Effector memory CD4-positive, alpha-beta T cell (primary cell): ENCODE measurements around the gene EXD3.

ENCODE experiments used
- DNase-seq, 3 donors: peaks; one replicate each; pipeline ENCODE4 v3.0.0-alpha.2; 2020
- H3K27ac ChIP-seq: 2 replicates; pipeline ENCODE4 v1.7.0; 2013; ENCODE audit warnings: mild to moderate bottlenecking, low read length, moderate library complexity; ENCODE audit not compliant: insufficient read depth, poor library complexity, severe bottlenecking
- H3K27me3 ChIP-seq: replicated peaks from 2 replicates; pipeline ENCODE4 v1.7.0; 2013; ENCODE audit warnings: mild to moderate bottlenecking, low read length; ENCODE audit not compliant: insufficient read depth, control insufficient read depth, poor library complexity, severe bottlenecking
- H3K36me3 ChIP-seq: 2 replicates; pipeline ENCODE4 v1.7.0; 2013; ENCODE audit warnings: mild to moderate bottlenecking, low read length, moderate library complexity; ENCODE audit not compliant: control insufficient read depth, insufficient read depth
- H3K4me1 ChIP-seq: 2 replicates; pipeline ENCODE4 v1.7.0; 2013; ENCODE audit warnings: low read length, mild to moderate bottlenecking; ENCODE audit not compliant: control insufficient read depth, insufficient read depth, poor library complexity, severe bottlenecking
- H3K4me3 ChIP-seq: 2 replicates; pipeline ENCODE4 v1.7.0; 2013; ENCODE audit warnings: low read length, low read depth, mild to moderate bottlenecking; ENCODE audit not compliant: insufficient read depth, poor library complexity, severe bottlenecking
- H3K9me3 ChIP-seq: 2 replicates; pipeline ENCODE4 v1.7.0; 2013; ENCODE audit warnings: mild to moderate bottlenecking, low read length, moderate library complexity; ENCODE audit not compliant: control insufficient read depth

Gene EXD3

DNA sequence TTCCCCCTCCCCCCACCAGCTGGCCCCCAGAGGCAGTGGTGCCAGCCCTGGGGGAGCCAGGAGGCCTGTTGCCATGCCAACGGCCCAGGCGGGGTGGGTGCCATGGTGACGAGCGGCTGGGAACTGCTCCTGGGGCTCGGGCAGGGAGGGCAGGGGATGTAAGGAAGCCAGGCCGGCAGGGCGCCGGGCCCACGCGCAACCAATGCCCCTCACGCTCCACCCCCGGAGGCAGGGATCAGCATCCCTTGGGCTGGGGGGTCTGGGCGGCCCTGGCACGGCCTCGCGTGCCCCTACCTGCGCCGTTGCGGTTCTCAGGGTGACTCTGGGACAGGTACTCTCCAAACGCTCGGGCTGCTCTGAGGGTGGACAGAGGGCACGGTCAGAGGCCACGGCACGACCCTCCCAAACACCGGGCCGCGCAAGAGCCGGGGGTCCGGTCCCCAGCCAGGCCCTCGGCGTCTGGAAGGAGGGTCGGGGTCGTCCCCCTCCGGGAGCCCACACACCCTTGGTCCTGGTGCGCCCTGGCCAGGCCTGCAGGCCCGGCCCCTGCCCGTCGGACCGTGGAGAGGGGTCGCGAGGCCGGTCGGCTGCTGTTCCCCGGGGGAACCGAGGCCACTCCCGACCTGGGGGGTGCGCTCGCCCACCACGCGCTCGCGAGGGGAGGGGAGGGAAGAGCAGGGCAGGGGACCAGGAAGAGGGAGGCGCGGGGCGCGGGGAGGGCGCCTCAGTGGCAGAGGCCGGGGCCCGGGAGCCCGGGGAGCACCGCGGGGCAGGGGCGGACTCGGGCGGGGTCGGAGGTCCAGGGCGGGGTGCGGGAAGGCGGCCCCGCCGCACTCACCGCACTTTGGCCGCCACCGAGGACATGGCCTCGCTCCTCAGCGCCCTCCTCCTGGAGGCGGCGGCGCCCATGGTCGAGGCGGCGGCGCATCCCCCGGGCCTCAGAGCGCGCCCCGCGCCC is 35.5 kb upstream of the EXD3 start:
- peak overlapping the region; percentile 56 for H3K4me3 ChIP-seq
- H3K9me3 ChIP-seq: no peaks in the 10 kb centered on the region
- H3K4me1 ChIP-seq: peaks cover 57% of the 10 kb centered on the region
- peak overlapping the region; percentile 41 for H3K27ac ChIP-seq
- DNase-seq: no peak
- H3K27me3 ChIP-seq: no peaks in the 10 kb centered on the region
- H3K36me3 ChIP-seq: peaks cover 11% of the 10 kb centered on the region

DNA sequence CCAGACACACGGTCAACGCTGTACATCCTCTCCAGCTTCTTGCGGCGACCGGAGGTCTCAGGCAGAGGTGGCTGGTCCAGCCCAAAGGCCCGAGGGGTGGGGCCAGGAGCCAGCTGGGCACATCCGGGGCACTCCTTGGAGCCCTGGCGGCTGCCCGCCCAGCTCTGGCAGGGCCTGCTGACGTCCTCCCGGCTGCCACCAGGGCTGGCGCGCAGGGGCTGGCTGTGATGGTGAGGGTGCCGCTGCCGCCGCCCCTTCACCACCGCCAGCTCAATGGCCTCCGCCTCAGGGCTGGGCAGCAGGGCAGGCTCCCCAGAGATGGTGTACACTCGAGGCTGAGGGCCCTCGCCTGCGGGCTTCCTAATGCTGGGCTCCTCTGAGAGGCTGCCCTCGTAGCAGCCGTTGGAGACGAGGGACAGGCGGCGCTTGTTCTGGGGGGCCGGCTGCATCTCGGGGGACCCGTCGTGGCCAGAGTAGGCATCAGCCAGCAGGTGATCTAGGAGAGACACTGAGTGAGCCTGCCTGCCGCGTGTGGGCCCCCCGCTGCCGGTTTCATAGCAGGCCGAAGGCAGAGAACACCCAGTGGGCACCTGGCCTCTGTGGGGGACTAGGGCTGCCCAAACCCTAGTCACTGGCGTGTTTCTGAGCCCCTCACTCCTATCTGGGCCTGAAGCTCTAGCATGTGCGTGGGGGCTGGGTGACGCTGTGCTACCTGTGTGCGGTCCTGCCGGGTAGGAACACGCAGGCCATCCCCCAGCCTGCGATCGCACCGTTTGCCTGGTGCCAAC is 34.6 kb upstream of the EXD3 start:
- Histone ChIP-seq H3K4me3 (no peak overlapping the region), H3K27me3 (no peaks in the 10 kb centered on the region), H3K36me3 (peaks cover 11% of the 10 kb centered on the region), H3K9me3 (no peaks in the 10 kb centered on the region), H3K27ac (no peak overlapping the region), H3K4me1 (peaks cover 61% of the 10 kb centered on the region)
- DNase-seq: no peak

DNA sequence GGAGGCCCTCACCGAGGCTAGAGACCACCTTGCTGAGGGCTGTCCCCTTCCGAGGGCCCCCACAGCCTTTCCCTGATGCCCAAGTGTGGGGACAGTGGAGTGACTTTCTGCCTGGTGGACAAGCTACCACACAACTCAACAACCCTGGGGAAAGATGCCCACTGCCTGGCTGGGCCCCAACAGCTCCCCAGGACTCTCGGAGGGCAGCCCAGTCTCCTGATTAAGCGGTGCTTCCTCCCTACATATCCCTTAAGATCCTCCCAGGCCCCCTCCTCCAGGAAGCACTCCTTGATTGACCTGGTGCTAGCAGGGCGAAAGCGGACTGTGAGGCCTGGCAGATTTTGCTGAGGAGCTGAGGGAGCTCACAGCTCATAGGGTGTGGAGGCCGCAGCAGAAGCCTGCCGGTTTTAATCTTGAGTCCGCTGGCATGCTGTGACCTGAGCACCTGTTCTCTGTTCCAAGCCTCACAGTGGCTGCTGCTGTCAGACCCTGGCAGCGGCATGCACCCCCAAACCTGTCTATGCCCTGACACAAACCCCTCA is 34.0 kb upstream of the EXD3 start:
- no peaks in the 10 kb centered on the region for H3K9me3 ChIP-seq
- H3K4me1 ChIP-seq: peaks cover 62% of the 10 kb centered on the region
- H3K4me3 ChIP-seq: no peak overlapping the region
- H3K27me3 ChIP-seq: no peaks in the 10 kb centered on the region
- no peak for DNase-seq
- no peak overlapping the region for H3K27ac ChIP-seq
- H3K36me3 ChIP-seq: peaks cover 11% of the 10 kb centered on the region

DNA sequence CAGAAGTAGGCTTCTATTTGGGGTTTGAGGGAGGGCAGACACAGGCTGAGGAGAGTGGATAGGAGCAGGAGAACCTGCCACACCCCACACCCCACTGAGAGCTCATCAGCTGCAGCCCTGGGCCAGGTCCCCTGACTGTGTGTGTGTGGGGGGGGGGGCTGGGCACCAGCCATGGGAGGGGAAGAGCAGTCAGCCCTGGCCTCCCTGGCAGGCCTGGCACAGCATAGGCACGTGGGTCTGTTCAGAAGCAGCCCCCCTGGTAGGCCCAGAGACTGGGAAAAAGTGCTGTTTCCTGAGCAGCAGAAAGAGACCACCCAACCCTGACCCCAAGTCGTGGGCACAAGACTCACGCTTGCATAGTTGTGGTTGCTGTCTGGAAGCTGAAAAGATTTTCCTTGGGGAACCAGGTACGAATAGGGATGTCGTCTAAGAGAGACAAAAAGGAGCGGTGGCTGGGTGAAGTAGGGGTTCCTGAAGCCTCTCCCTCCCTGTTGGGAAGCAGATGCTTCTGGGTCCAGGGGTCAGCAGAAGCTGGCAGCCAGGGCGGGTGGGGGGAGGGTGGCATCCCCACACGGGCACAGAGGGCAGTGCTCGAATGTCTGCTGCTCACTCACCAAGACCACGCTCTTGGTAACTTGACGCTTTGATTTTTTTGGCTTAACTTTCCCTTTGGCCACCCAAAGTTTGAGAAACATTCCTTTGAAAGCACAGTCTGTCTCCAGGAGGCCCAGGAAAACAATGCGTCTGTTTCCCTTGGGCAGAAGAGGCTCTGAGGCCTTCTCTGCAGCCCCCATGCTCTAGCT is 33.3 kb upstream of the EXD3 start:
- no peak for DNase-seq
- Histone ChIP-seq H3K36me3 (peaks cover 11% of the 10 kb centered on the region), H3K27ac (no peak overlapping the region), H3K4me1 (peaks cover 60% of the 10 kb centered on the region), H3K4me3 (no peak overlapping the region), H3K27me3 (no peaks in the 10 kb centered on the region), H3K9me3 (no peaks in the 10 kb centered on the region)

DNA sequence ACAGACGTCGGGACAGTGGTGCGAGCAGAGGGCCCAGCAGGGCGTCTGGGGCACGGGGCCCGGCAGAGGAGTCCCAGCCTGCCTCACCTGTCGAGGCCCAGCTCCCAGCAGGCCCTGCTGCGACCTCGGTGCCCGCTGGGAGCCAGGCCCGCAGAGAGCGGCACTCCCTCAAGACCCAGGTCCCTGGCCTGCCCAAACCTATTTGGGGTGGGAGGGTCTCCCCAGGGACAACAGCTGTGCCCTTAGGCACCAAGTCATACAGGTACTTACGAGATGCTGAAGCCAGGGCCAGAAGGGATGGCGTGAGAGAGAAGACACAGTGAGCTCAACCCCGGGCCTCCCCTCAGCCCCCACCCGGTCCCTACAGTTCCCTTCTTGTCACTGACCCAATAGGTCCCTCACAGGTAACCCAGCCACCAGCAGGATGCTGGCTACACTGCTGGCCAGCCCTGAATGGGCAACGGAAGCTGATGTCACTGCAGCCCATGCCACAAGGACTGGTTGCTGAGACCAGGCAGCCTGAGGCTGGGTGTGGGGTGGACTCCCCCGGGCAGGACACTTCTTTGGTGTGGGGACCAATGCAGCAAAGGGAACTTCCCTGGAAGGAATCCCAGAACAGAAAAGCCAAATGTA is 32.5 kb upstream of the EXD3 start:
- DNase-seq: no peak
- H3K27ac ChIP-seq: no peak overlapping the region
- H3K9me3 ChIP-seq: no peaks in the 10 kb centered on the region
- peaks cover 11% of the 10 kb centered on the region for H3K36me3 ChIP-seq
- H3K4me1 ChIP-seq: peaks cover 59% of the 10 kb centered on the region
- H3K27me3 ChIP-seq: no peaks in the 10 kb centered on the region
- H3K4me3 ChIP-seq: no peak overlapping the region

DNA sequence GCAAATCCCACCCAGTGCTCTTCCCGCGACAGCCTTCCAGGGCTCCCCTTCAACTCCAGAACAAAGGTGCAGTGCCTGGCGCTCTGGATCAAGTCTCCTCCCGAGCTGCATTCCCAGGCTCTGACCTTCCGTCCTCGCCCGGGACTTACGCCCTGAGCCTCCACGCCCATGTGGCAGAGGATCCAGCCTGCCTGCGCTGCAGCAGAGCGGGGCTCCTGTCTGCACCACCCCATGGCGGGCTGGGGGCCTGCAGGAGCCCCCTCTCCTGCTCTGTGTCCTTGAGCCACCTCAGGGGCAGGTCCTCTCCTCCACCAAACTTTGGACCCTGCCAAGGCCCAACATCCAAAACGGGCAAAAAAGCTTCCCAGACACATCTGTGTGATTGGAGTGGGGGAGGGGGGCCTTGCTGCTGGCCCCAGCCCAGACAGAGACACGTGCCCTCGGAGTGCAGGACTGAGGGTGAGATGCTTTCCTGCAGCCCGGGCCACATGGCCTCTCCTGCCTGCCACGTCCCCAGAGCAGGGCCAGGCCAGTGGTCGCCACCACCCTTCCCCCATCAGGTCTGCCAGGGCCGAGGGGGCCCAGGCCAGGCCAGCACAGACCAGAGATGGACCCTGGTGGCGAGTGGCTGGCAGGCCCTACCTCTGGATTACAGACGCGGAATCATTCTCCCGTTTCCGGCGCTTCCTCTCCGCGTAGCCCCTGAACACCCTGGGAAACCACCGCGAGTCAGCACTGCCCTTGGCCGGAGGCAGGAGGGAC is 31.8 kb upstream of the EXD3 start:
- Histone ChIP-seq H3K4me3 (peak overlapping the region; percentile 42), H3K4me1 (peaks cover 59% of the 10 kb centered on the region), H3K36me3 (peaks cover 11% of the 10 kb centered on the region), H3K27ac (peak overlapping the region; percentile 13), H3K27me3 (no peaks in the 10 kb centered on the region), H3K9me3 (no peaks in the 10 kb centered on the region)
- DNase-seq: no peak

DNA sequence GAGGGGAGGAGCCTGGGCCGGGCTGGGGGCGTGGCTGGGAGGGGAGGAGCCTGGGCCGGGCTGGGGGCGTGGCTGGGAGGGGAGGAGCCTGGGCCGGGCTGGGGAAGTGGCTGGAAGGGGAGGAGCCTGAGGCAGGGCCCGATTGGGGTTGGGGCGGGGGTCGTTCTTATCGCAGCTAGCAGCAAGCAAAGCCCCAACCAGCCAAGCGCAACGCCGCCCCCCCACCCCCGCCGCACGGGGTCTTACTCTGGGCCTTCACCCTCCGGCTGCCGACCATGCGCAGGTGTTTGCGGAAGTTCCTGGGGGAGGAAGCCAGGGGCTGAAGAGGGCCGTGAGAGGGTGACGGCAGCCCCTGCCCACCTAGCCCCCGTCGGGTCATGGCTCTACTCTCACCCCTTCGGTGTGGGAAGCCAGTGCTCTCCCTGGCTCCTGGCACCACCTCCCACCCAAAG is 31.2 kb upstream of the EXD3 start:
- peaks cover 11% of the 10 kb centered on the region for H3K36me3 ChIP-seq
- DNase-seq: peak in 1 of 3 donors; percentile 38
- no peaks in the 10 kb centered on the region for H3K27me3 ChIP-seq
- no peaks in the 10 kb centered on the region for H3K9me3 ChIP-seq
- H3K4me1 ChIP-seq: peaks cover 53% of the 10 kb centered on the region
- H3K4me3 ChIP-seq: peak overlapping the region; percentile 42
- H3K27ac ChIP-seq: peak overlapping the region; percentile 13

DNA sequence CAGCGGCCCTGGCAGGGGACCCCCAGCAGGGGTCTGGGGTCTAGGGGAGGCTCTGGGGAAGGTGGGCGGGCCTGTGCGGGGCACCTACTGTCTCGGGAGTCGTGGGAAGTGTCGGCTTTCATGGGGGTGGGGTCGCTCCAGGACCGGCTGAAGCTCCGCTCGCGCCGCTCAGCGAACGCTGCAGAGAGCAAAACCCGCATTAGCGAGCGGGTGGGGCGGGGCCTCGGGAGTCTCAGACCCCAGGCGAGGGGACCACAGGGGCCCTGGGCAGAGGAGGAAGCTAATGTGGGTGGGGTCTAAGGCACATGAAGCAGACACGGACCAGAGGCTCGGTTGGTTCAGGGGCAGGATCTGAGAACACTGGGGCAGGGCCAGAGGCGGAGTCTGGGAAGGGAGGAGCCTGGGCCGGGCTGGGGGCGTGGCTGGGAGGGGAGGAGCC is 30.7 kb upstream of the EXD3 start:
- DNase-seq: peak; percentile 41 to 57 (median 46)
- Histone ChIP-seq H3K4me3 (no peak overlapping the region), H3K4me1 (peaks cover 52% of the 10 kb centered on the region), H3K27me3 (no peaks in the 10 kb centered on the region), H3K36me3 (peaks cover 11% of the 10 kb centered on the region), H3K9me3 (no peaks in the 10 kb centered on the region), H3K27ac (no peak overlapping the region)
